Stimulated activated naive B cell treated with anti-CD40 and anti-IgM and Interleukin-4, amounts not matched to agents 10 μg/mL and 1 μg/mL and 100 μg/mL, for 72 hours (primary cell): ENCODE data around the gene CCDC171.

Experiments used
- ATAC-seq, 2 donors: fragments of 150-1000 bp; cut with Tn5 transposase; replicated peaks; 2 replicates each; pipeline ENCODE4 v1.10.0; 2021; ENCODE audit warnings: moderate library complexity in 1 of 2
- DNase-seq: peaks from one replicate; pipeline ENCODE4 v3.0.0; 2021
- H3K27ac Mint-ChIP-seq: one replicate; pipeline ENCODE4 v1.8.0; 2022; ENCODE audit warnings: mild to moderate bottlenecking, mixed read lengths
- H3K27me3 Mint-ChIP-seq, 2 donors: one replicate each; pipeline ENCODE4 v1.8.0; 2022; ENCODE audit warnings: mixed read lengths in 2 of 2
- H3K36me3 Mint-ChIP-seq, 2 donors: one replicate each; pipeline ENCODE4 v1.8.0; 2022; ENCODE audit warnings: mixed read lengths in 2 of 2, mild to moderate bottlenecking in 1 of 2
- H3K4me1 Mint-ChIP-seq, 2 donors: one replicate each; pipeline ENCODE4 v1.8.0; 2022; ENCODE audit warnings: mixed read lengths in 2 of 2, mild to moderate bottlenecking in 1 of 2
- H3K4me3 Mint-ChIP-seq, 2 donors: one replicate each; pipeline ENCODE4 v1.8.0; 2022; ENCODE audit warnings: mild to moderate bottlenecking in 2 of 2, mixed read lengths in 2 of 2, moderate library complexity in 1 of 2
- H3K9me3 Mint-ChIP-seq, 2 donors: one replicate each; pipeline ENCODE4 v1.8.0; 2022; ENCODE audit warnings: mixed read lengths in 2 of 2, mild to moderate bottlenecking in 1 of 2

CCDC171 gene

GRCh38 chr9:15867988-15868387 lies 315.1 kb downstream of the CCDC171 start:
- H3K36me3 Mint-ChIP-seq: no peaks in the 10 kb centered on the region
- no peaks in the 10 kb centered on the region for H3K27me3 Mint-ChIP-seq
- no peak for ATAC-seq
- no peak overlapping the region for H3K4me3 Mint-ChIP-seq
- no peaks in the 10 kb centered on the region for H3K9me3 Mint-ChIP-seq
- H3K27ac Mint-ChIP-seq: no peak overlapping the region
- H3K4me1 Mint-ChIP-seq: no peaks in the 10 kb centered on the region
- no peak for DNase-seq

GRCh38 chr9:15873573-15874177 lies 320.8 kb downstream of the CCDC171 start:
- ATAC-seq: peak; percentile 36 to 39
- Mint-ChIP-seq H3K9me3 (peaks cover 0 to 1% of the 10 kb centered on the region in 2 donors), H3K4me1 (no peaks in the 10 kb centered on the region), H3K4me3 (no peak overlapping the region), H3K27me3 (no peaks in the 10 kb centered on the region), H3K27ac (no peak overlapping the region), H3K36me3 (no peaks in the 10 kb centered on the region)
- DNase-seq: no peak

- DNase-seq (no peak), ATAC-seq (no peak)
- no peaks in the 10 kb centered on the region for H3K36me3 Mint-ChIP-seq
- no peak overlapping the region for H3K4me3 Mint-ChIP-seq
- H3K9me3 Mint-ChIP-seq: peaks cover 0 to 4% of the 10 kb centered on the region in 2 donors
- no peaks in the 10 kb centered on the region for H3K4me1 Mint-ChIP-seq
- no peak overlapping the region for H3K27ac Mint-ChIP-seq
- H3K27me3 Mint-ChIP-seq: no peaks in the 10 kb centered on the region
These were observed 329.5 kb downstream of the CCDC171 start for GRCh38 chr9:15882328-15882727.

GRCh38 chr9:15882883-15883282 lies 330.0 kb downstream of the CCDC171 start:
- H3K9me3 Mint-ChIP-seq: peaks cover 0 to 4% of the 10 kb centered on the region in 2 donors
- H3K27ac Mint-ChIP-seq: no peak overlapping the region
- DNase-seq (no peak), ATAC-seq (no peak)
- no peaks in the 10 kb centered on the region for H3K27me3 Mint-ChIP-seq
- no peaks in the 10 kb centered on the region for H3K36me3 Mint-ChIP-seq
- no peaks in the 10 kb centered on the region for H3K4me1 Mint-ChIP-seq
- no peak overlapping the region for H3K4me3 Mint-ChIP-seq

- no peaks in the 10 kb centered on the region for H3K27me3 Mint-ChIP-seq
- no peaks in the 10 kb centered on the region for H3K4me1 Mint-ChIP-seq
- ATAC-seq (no peak), DNase-seq (no peak)
- peaks cover 0 to 2% of the 10 kb centered on the region in 2 donors for H3K9me3 Mint-ChIP-seq
- no peak overlapping the region for H3K4me3 Mint-ChIP-seq
- H3K36me3 Mint-ChIP-seq: no peaks in the 10 kb centered on the region
- H3K27ac Mint-ChIP-seq: no peak overlapping the region
These were observed 332.6 kb downstream of the CCDC171 start for GRCh38 chr9:15885464-15885863.

- DNase-seq: no peak
These were observed 336.7 kb downstream of the CCDC171 start for GRCh38 chr9:15889555-15889954.

GRCh38 chr9:15901572-15901971 lies 348.7 kb downstream of the CCDC171 start:
- ATAC-seq: no peak
- no peak for DNase-seq
- H3K4me1 Mint-ChIP-seq: no peaks in the 10 kb centered on the region
- no peak overlapping the region for H3K4me3 Mint-ChIP-seq
- H3K27ac Mint-ChIP-seq: no peak overlapping the region
- peaks cover 0 to 3% of the 10 kb centered on the region in 2 donors for H3K36me3 Mint-ChIP-seq
- no peaks in the 10 kb centered on the region for H3K27me3 Mint-ChIP-seq
- H3K9me3 Mint-ChIP-seq: peaks cover 8 to 14% of the 10 kb centered on the region in 2 donors

More at GRCh38 chr9:15889555-15889954, 336.7 kb downstream of the CCDC171 start:
- Mint-ChIP-seq H3K36me3 (peaks cover 5 to 6% of the 10 kb centered on the region in 2 donors), H3K4me3 (no peak overlapping the region), H3K27ac (no peak overlapping the region), H3K9me3 (peaks cover 6 to 10% of the 10 kb centered on the region in 2 donors), H3K27me3 (no peaks in the 10 kb centered on the region), H3K4me1 (no peaks in the 10 kb centered on the region)
- no peak for ATAC-seq

- ATAC-seq: no peak
- DNase-seq: no peak
- H3K4me1 Mint-ChIP-seq: no peaks in the 10 kb centered on the region
- peaks cover 5 to 22% of the 10 kb centered on the region in 2 donors for H3K9me3 Mint-ChIP-seq
- no peak overlapping the region for H3K4me3 Mint-ChIP-seq
- no peak overlapping the region for H3K27ac Mint-ChIP-seq
- H3K36me3 Mint-ChIP-seq: peaks cover 0 to 1% of the 10 kb centered on the region in 2 donors
- no peaks in the 10 kb centered on the region for H3K27me3 Mint-ChIP-seq
These were observed 356.5 kb downstream of the CCDC171 start for GRCh38 chr9:15909297-15909696.

- Mint-ChIP-seq H3K36me3 (no peaks in the 10 kb centered on the region), H3K27ac (no peak overlapping the region), H3K4me1 (no peaks in the 10 kb centered on the region), H3K27me3 (no peaks in the 10 kb centered on the region), H3K4me3 (no peak overlapping the region), H3K9me3 (peaks cover 6 to 18% of the 10 kb centered on the region in 2 donors)
- DNase-seq: no peak
- no peak for ATAC-seq
These were observed 362.9 kb downstream of the CCDC171 start for GRCh38 chr9:15915711-15916110.

- no peak overlapping the region for H3K4me3 Mint-ChIP-seq
- no peaks in the 10 kb centered on the region for H3K36me3 Mint-ChIP-seq
- DNase-seq (no peak), ATAC-seq (no peak)
- no peaks in the 10 kb centered on the region for H3K4me1 Mint-ChIP-seq
- no peak overlapping the region for H3K27ac Mint-ChIP-seq
- H3K27me3 Mint-ChIP-seq: no peaks in the 10 kb centered on the region
- H3K9me3 Mint-ChIP-seq: peaks cover 0 to 6% of the 10 kb centered on the region in 2 donors
These were observed 374.3 kb downstream of the CCDC171 start for GRCh38 chr9:15927161-15927560.

GRCh38 chr9:15935661-15936305 lies 382.9 kb downstream of the CCDC171 start:
- Mint-ChIP-seq H3K9me3 (peaks cover 0 to 6% of the 10 kb centered on the region in 2 donors), H3K4me1 (no peaks in the 10 kb centered on the region), H3K27ac (no peak overlapping the region), H3K36me3 (no peaks in the 10 kb centered on the region), H3K27me3 (no peaks in the 10 kb centered on the region), H3K4me3 (no peak overlapping the region)
- DNase-seq (no peak), ATAC-seq (no peak)

- no peaks in the 10 kb centered on the region for H3K4me1 Mint-ChIP-seq
- DNase-seq: no peak
- H3K27me3 Mint-ChIP-seq: no peaks in the 10 kb centered on the region
- no peak overlapping the region for H3K27ac Mint-ChIP-seq
- peaks cover 0 to 3% of the 10 kb centered on the region in 2 donors for H3K9me3 Mint-ChIP-seq
- H3K4me3 Mint-ChIP-seq: no peak overlapping the region
- no peaks in the 10 kb centered on the region for H3K36me3 Mint-ChIP-seq
- no peak for ATAC-seq
These were observed 383.6 kb downstream of the CCDC171 start for GRCh38 chr9:15936306-15936921.

GRCh38 chr9:15942831-15943424 lies 390.1 kb downstream of the CCDC171 start:
- Mint-ChIP-seq H3K9me3 (peaks cover 0 to 2% of the 10 kb centered on the region in 2 donors), H3K4me1 (no peaks in the 10 kb centered on the region), H3K36me3 (no peaks in the 10 kb centered on the region), H3K27me3 (no peaks in the 10 kb centered on the region), H3K27ac (no peak overlapping the region), H3K4me3 (no peak overlapping the region)
- ATAC-seq (no peak), DNase-seq (no peak)

- DNase-seq: no peak
- Mint-ChIP-seq H3K27me3 (no peaks in the 10 kb centered on the region), H3K9me3 (peaks cover 0 to 2% of the 10 kb centered on the region in 2 donors), H3K36me3 (no peaks in the 10 kb centered on the region), H3K4me1 (no peaks in the 10 kb centered on the region), H3K27ac (no peak overlapping the region), H3K4me3 (no peak overlapping the region)
- no peak for ATAC-seq
These were observed 391.5 kb downstream of the CCDC171 start for GRCh38 chr9:15944341-15944740.

- DNase-seq (no peak), ATAC-seq (no peak)
- Mint-ChIP-seq H3K27ac (no peak overlapping the region), H3K27me3 (no peaks in the 10 kb centered on the region), H3K4me3 (no peak overlapping the region), H3K36me3 (no peaks in the 10 kb centered on the region), H3K4me1 (no peaks in the 10 kb centered on the region), H3K9me3 (peaks cover under 1 to 2% of the 10 kb centered on the region in 2 donors)
These were observed 406.8 kb downstream of the CCDC171 start for GRCh38 chr9:15959663-15960062.
